OCI-LY7 (cell line): ENCODE data around the gene DDC.

Source experiments
- CTCF ChIP-seq: fragments of 200-600 bp; sonication (generic); conservative IDR thresholded peaks from 2 replicates; pipeline ENCODE4 v1.5.1; 2014; ENCODE audit warnings: mild to moderate bottlenecking, antibody characterized with exemption, low read length, moderate library complexity, mixed read lengths
- EZH2phosphoT487 ChIP-seq: fragments of 200-600 bp; sonication (generic); IDR thresholded peaks from 2 replicates; pipeline ENCODE4 v1.6.1; 2018; ENCODE audit warnings: low read depth, borderline replicate concordance, mild to moderate bottlenecking, mixed run types, antibody characterized with exemption, low read length, moderate library complexity, mixed read lengths

- TF ChIP-seq CTCF: no peak
- TF ChIP-seq EZH2phosphoT487: no peak
These were observed 62.3 kb downstream of the DDC start for GRCh38 chr7:50502947-50503346.
